GM12874 (cell line): Measurements from ENCODE around the gene TIMP2.

Source experiments
- CTCF ChIP-seq: IDR thresholded peaks from 2 replicates; pipeline ENCODE4 v1.5.1; 2011; ENCODE audit warnings: low read depth, mild to moderate bottlenecking, control low read depth, low read length, moderate library complexity; ENCODE audit not compliant: insufficient read depth

Gene TIMP2

DNA sequence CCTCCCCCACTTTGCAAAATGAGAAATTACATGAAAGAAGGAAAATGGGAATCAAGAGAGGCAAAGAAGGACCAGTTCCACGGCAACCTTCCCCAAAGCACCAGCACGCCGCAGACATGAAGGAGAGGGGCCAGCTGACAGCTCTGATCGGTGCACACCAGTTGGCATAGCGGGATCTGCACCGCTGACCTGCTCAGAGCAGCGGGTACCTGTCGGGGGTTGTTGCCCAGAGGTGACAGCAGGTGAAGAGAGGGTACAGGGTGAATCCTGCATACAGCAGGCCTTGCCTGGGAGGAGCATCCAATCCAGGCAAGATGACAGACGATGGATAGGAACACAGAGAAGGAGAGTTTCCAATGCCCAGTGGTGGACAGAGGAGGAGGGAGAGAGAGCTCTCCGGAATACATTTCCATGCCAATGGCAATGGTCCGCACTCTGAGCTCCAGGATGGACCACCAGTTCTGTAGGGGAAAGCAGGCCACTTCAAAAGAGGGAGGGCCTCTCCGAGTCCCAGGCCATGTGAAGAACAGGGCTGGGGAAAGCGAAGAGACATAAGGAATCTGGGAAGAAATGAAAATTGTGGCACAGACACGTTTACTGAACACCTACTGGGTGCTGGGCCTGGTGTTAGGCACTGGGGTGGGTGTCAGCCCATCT is 46.2 kb downstream of the TIMP2 start:
- TF ChIP-seq CTCF = no peak

GRCh38 chr17:78878261-78878660 is 46.9 kb downstream of the TIMP2 start:
- TF ChIP-seq CTCF = no peak

DNA sequence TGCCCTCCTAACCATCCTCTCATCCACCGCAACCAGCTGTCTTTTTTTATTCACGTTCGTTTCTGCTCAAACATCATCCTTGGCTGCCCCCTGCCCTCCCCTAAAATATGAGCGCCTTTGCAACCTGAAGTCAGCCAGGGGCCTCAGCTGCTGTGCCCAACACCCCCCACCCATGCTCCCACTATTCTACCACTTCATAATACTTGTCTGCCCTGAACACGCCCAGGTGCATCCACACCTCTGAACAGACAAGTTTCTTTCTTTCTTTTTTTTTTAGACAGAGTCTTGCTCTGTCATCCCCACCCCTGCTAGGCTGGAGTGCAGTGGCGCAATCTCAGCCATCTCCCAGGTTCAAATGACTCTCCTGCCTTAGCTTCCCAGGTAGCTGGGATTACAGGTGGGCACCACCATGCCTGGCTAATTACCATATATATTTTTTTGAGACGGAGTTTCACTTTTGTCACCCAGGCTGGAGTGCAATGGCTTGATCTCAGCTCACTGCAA is 49.0 kb downstream of the TIMP2 start:
- no peak for TF ChIP-seq CTCF

- TF ChIP-seq CTCF = no peak
Observed at GRCh38 chr17:78875363-78876093, 49.7 kb downstream of the TIMP2 start.

GRCh38 chr17:78873519-78874340 is 51.5 kb downstream of the TIMP2 start:
- TF ChIP-seq CTCF = no peak

DNA sequence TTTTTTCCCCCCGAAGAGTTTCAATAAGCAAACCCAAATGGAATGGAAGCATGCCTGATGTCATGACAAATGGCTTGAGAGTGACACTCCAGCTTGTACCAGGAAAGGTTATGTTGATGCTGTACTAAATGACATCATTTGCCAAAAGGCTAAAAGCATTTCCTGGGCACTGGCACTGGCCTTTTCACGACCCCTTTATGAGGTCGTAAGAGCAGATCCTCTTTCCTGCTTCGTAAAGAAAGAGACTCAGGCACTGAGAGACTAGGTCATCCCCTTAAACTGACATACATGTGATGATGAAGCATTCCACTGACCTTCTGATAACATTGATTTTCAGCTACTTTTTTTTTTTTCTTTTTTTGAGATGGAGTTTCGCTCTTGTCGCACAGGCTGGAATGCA is 52.7 kb downstream of the TIMP2 start:
- no peak for TF ChIP-seq CTCF

GRCh38 chr17:78870621-78871020 is 54.6 kb downstream of the TIMP2 start:
- TF ChIP-seq CTCF = no peak
